ENCODE data around the gene PDE3B. TPM values are rescaled to one million over a fixed set of nuclear protein-coding genes. Genes with fewer than 3 reads are reported as not detected.

PDE3B gene
- total RNA-seq, 1 experiment from 2014 or later = 6.7 TPM

- Histone ChIP-seq H2AFZ (ENCODE audit: low read depth, low read length, poor library complexity, severe bottlenecking) (no peak overlapping the region), H3K4me1 (ENCODE audit: control insufficient read depth in 1 of 2, insufficient read depth in 2 of 2, low read length in 2 of 2) (no peaks in the 10 kb centered on the region), H3K4me2 (ENCODE audit: low read length) (no peak overlapping the region), H3K9ac (ENCODE audit: low read length) (no peak overlapping the region), H3K9me2 (ENCODE audit: insufficient read depth) (no peaks in the 10 kb centered on the region), H3K36me3 (ENCODE audit: control insufficient read depth in 1 of 2, insufficient read depth in 2 of 2, low read length in 2 of 2) (no peaks in the 10 kb centered on the region), H3K27ac (ENCODE audit: low read depth, low read length) (no peak overlapping the region), H3K27me3 (ENCODE audit: insufficient read depth, low read length) (no peaks in the 10 kb centered on the region), H3K9me3 (ENCODE audit: control insufficient read depth in 1 of 2, insufficient read depth in 1 of 2, low read depth in 1 of 2, low read length in 2 of 2) (no peaks in the 10 kb centered on the region), H3K4me3 (replicated peaks in 1 of 2; ENCODE audit: low read depth in 1 of 2, low read length in 2 of 2) (no peak overlapping the region), H4K20me1 (ENCODE audit: insufficient read depth) (no peaks in the 10 kb centered on the region), H3K79me2 (ENCODE audit: insufficient read depth, low read length) (no peaks in the 10 kb centered on the region)
- no TSS peak for BruUV-seq (replicated peaks)
- DNase-seq (ENCODE audit: low read depth, low spot score) (no peak), ATAC-seq (no peak)
- POLR2A ChIA-PET = no interaction called here
- CTCF ChIA-PET = interaction anchor here (1.5 to 1.6 kb wide), 2 partner anchors 167 to 285 kb away, joined by 3 to 8 read pairs; no protein-coding TSS in a partner anchor
- intact Hi-C loops (cut with micrococcal nuclease) = no loop called here
- RAD21 ChIA-PET (ENCODE audit: low non-redundant PET in 1 of 2, low total read pairs in 2 of 2, uncharacterized antibody in 2 of 2, unreplicated experiment in 2 of 2) = no interaction called here
- no peak for TF ChIP-seq SRF (IDR thresholded peaks at IDR 0.05; ENCODE audit: low read depth)
- peak; percentile 18; the same call in 1 of the 2 replicates for TF ChIP-seq RAD21 (IDR thresholded peaks at IDR 0.05; ENCODE audit: low read depth)
- TF ChIP-seq EZH2 (IDR thresholded peaks at IDR 0.05) = no peak
- 0 out of 6 replicates have a peak, but pooled peaks of 1 of the 3 experiments have one; percentile 4 for TF ChIP-seq CTCF (IDR thresholded peaks at IDR 0.05 in 2 of 3, conservative IDR thresholded peaks at IDR 0.05 in 1 of 3; ENCODE audit: borderline replicate concordance in 1 of 3, insufficient read depth in 1 of 3, low read depth in 2 of 3, low read length in 2 of 3)
Measured at GRCh38 chr11:14623036-14623435, 20.6 kb upstream of the PDE3B start.

- ChIA-PET RAD21 (ENCODE audit: low non-redundant PET in 1 of 2, low total read pairs in 2 of 2, uncharacterized antibody in 2 of 2, unreplicated experiment in 2 of 2) (no interaction called here), CTCF (no interaction called here), POLR2A (no interaction called here)
- ATAC-seq = no peak
- Histone ChIP-seq H3K9me3 (ENCODE audit: control insufficient read depth in 1 of 2, insufficient read depth in 1 of 2, low read depth in 1 of 2, low read length in 2 of 2) (no peaks in the 10 kb centered on the region), H3K4me2 (ENCODE audit: low read length) (no peak overlapping the region), H3K9me2 (ENCODE audit: insufficient read depth) (no peaks in the 10 kb centered on the region), H3K27ac (ENCODE audit: low read depth, low read length) (no peak overlapping the region), H3K9ac (ENCODE audit: low read length) (no peak overlapping the region), H3K4me3 (replicated peaks in 1 of 2; ENCODE audit: low read depth in 1 of 2, low read length in 2 of 2) (no peak overlapping the region), H3K79me2 (ENCODE audit: insufficient read depth, low read length) (no peaks in the 10 kb centered on the region), H3K27me3 (ENCODE audit: insufficient read depth, low read length) (no peaks in the 10 kb centered on the region), H3K36me3 (ENCODE audit: control insufficient read depth in 1 of 2, insufficient read depth in 2 of 2, low read length in 2 of 2) (no peaks in the 10 kb centered on the region), H4K20me1 (ENCODE audit: insufficient read depth) (no peaks in the 10 kb centered on the region), H2AFZ (ENCODE audit: low read depth, low read length, poor library complexity, severe bottlenecking) (no peak overlapping the region), H3K4me1 (ENCODE audit: control insufficient read depth in 1 of 2, insufficient read depth in 2 of 2, low read length in 2 of 2) (no peaks in the 10 kb centered on the region)
- no peak for TF ChIP-seq EZH2phosphoT487 (IDR thresholded peaks at IDR 0.05; ENCODE audit: borderline replicate concordance)
- no peak for TF ChIP-seq RAD21 (IDR thresholded peaks at IDR 0.05; ENCODE audit: low read depth)
- TF ChIP-seq SRF (IDR thresholded peaks at IDR 0.05; ENCODE audit: low read depth) = no peak
- no peak for TF ChIP-seq EZH2 (IDR thresholded peaks at IDR 0.05)
- TF ChIP-seq ZBTB33 (IDR thresholded peaks at IDR 0.05; ENCODE audit: extremely low read depth, insufficient replicate concordance, low read length) = no peak
- no peak for TF ChIP-seq SP1 (IDR thresholded peaks at IDR 0.05; ENCODE audit: low read depth)
- TF ChIP-seq FOSL1 (IDR thresholded peaks at IDR 0.05; ENCODE audit: low read depth) = no peak
- no peak for TF ChIP-seq CEBPB (IDR thresholded peaks at IDR 0.05; ENCODE audit: low read depth)
- TF ChIP-seq ZFX (IDR thresholded peaks at IDR 0.05) = no peak
- no peak for TF ChIP-seq ZNF274 (IDR thresholded peaks at IDR 0.05; ENCODE audit: low read depth, low read length)
- TF ChIP-seq POLR2AphosphoS5 (IDR thresholded peaks at IDR 0.05; ENCODE audit: low read depth, low read length) = no peak
- TF ChIP-seq ELF1 (IDR thresholded peaks at IDR 0.05; ENCODE audit: borderline replicate concordance, low read depth) = no peak
- no peak for TF ChIP-seq JUND (IDR thresholded peaks at IDR 0.05)
- DNase-seq (ENCODE audit: low read depth, low spot score) = no peak
- intact Hi-C loops (cut with micrococcal nuclease) = no loop called here
- no TSS peak for BruUV-seq (replicated peaks)
Measured at GRCh38 chr11:14625586-14626205, 17.9 kb upstream of the PDE3B start.
